ENCODE results near the gene SESTD1. TPM values are rescaled to one million over a fixed set of nuclear protein-coding genes. Genes with fewer than 3 reads are reported as not detected.

The SESTD1 gene
- total and polyA plus RNA-seq, 2 experiments from 2014 or later: 34.7 to 44.0 TPM

DNA sequence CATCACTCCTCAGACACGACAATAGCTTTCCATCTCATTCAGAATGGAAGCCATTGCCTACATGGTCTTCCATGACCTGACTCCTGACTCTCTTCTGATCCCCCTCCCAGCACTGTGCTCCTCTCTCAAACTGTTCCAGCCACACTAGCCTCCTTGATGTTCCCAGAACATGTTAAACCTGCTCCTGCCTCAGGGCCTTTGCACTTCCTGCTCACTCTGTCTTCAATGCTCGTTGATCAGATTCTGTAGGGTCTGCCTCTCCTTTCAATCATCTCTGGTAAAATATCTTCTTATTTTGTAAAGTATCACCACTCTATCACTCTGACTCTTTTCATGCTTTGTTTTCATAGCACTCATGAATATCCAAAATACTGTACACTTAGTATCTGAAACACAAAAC, 84.9 kb downstream of the SESTD1 start:
- Histone ChIP-seq H3K4me1 (ENCODE audit: insufficient read depth) (peaks cover 6% of the 10 kb centered on the region), H3K79me2 (peaks cover 6% of the 10 kb centered on the region), H3K9me3 (ENCODE audit: low read depth) (no peaks in the 10 kb centered on the region), H2AFZ (no peak overlapping the region), H3K4me2 (no peak overlapping the region), H3K27ac (no peak overlapping the region), H4K20me1 (ENCODE audit: insufficient read depth, poor library complexity, severe bottlenecking) (no peaks in the 10 kb centered on the region), H3K9me2 (replicated peaks; ENCODE audit: insufficient read depth) (no peaks in the 10 kb centered on the region), H3K4me3 (no peak overlapping the region), H3K27me3 (no peaks in the 10 kb centered on the region), H3K36me3 (replicated peaks; ENCODE audit: insufficient read depth, low read depth) (no peaks in the 10 kb centered on the region)
- TF ChIP-seq EZH2 (IDR thresholded peaks at IDR 0.05; ENCODE audit: borderline replicate concordance) (no peak), EZH2phosphoT487 (IDR thresholded peaks at IDR 0.05; ENCODE audit: low read depth, severe bottlenecking, unreplicated experiment) (no peak)
- TF ChIP-seq, protein P1, sequence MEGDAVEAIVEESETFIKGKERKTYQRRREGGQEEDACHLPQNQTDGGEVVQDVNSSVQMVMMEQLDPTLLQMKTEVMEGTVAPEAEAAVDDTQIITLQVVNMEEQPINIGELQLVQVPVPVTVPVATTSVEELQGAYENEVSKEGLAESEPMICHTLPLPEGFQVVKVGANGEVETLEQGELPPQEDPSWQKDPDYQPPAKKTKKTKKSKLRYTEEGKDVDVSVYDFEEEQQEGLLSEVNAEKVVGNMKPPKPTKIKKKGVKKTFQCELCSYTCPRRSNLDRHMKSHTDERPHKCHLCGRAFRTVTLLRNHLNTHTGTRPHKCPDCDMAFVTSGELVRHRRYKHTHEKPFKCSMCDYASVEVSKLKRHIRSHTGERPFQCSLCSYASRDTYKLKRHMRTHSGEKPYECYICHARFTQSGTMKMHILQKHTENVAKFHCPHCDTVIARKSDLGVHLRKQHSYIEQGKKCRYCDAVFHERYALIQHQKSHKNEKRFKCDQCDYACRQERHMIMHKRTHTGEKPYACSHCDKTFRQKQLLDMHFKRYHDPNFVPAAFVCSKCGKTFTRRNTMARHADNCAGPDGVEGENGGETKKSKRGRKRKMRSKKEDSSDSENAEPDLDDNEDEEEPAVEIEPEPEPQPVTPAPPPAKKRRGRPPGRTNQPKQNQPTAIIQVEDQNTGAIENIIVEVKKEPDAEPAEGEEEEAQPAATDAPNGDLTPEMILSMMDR (IDR thresholded peaks at IDR 0.05; ENCODE audit: poor library complexity): no peak
- DNase-seq (ENCODE audit: low spot score): no peak
- 98% methylated on average over 2 of the region's 2 CpGs for WGBS (ENCODE audit: low lambda C conversion rate, missing lambda C conversion rate)

DNA sequence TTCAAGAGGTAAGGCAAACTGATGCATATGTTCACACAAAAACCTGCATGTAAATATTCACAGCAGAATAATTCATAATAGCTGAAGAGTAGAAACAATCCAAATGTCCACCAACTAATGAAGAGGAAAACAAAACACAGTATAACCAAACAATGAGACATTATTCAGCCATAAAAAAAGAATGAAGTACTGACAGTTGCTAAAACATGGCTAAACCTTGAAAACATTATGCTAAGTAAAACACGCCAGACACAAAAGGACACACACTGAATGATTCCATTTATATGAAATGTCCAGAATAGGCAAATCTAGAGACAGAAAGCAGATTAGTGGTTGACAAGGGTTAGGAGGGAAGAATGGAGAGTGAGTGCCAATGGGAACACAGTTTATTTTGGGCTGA, 86.9 kb downstream of the SESTD1 start:
- Histone ChIP-seq H4K20me1 (ENCODE audit: insufficient read depth, poor library complexity, severe bottlenecking) (no peaks in the 10 kb centered on the region), H3K27me3 (no peaks in the 10 kb centered on the region), H2AFZ (no peak overlapping the region), H3K36me3 (replicated peaks; ENCODE audit: insufficient read depth, low read depth) (no peaks in the 10 kb centered on the region), H3K4me1 (ENCODE audit: insufficient read depth) (peaks cover 6% of the 10 kb centered on the region), H3K27ac (no peak overlapping the region), H3K4me3 (no peak overlapping the region), H3K4me2 (no peak overlapping the region), H3K9me2 (replicated peaks; ENCODE audit: insufficient read depth) (no peaks in the 10 kb centered on the region), H3K79me2 (peaks cover 2% of the 10 kb centered on the region), H3K9me3 (ENCODE audit: low read depth) (no peaks in the 10 kb centered on the region)
- 94% methylated on average over 1 of the region's 1 CpG for WGBS (ENCODE audit: low lambda C conversion rate, missing lambda C conversion rate)
- TF ChIP-seq EZH2 (IDR thresholded peaks at IDR 0.05; ENCODE audit: borderline replicate concordance): no peak
- TF ChIP-seq, protein P1 (IDR thresholded peaks at IDR 0.05; ENCODE audit: poor library complexity): no peak
- no peak for TF ChIP-seq EZH2phosphoT487 (IDR thresholded peaks at IDR 0.05; ENCODE audit: low read depth, severe bottlenecking, unreplicated experiment)
- DNase-seq (ENCODE audit: low spot score): no peak

DNA sequence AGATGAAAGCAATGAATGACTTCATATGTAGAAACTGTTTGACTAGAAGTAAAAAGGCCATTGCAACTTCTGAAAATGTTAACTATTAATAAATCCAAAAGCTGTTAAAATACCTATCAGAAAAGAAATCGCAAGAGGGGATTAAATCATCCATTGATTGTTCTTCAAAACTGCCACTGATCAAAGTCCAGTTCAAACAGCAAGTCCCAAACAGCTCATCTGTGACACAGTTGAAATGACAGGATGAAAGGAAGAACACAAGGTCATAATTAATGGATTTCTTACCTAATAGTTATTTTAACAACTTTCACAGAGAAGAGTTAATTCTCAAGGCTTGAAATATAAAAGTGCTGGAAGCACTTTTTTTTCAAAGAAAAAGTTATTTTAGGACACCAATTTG, 90.4 kb downstream of the SESTD1 start:
- no peak overlapping the region for H3K4me2 ChIP-seq
- no peak overlapping the region for H2AFZ ChIP-seq
- no peak overlapping the region for H3K4me3 ChIP-seq

More for the DNA sequence above, 90.4 kb downstream of the SESTD1 start:
- no peaks in the 10 kb centered on the region for H3K79me2 ChIP-seq
- H3K9me2 ChIP-seq (replicated peaks; ENCODE audit: insufficient read depth): no peaks in the 10 kb centered on the region
- no peak for DNase-seq (ENCODE audit: low spot score)
- WGBS (ENCODE audit: low lambda C conversion rate, missing lambda C conversion rate): 74% methylated on average over 1 of the region's 1 CpG
- no peak overlapping the region for H3K27ac ChIP-seq
- no peaks in the 10 kb centered on the region for H3K4me1 ChIP-seq (ENCODE audit: insufficient read depth)
- H3K9me3 ChIP-seq (ENCODE audit: low read depth): no peaks in the 10 kb centered on the region
- TF ChIP-seq EZH2phosphoT487 (IDR thresholded peaks at IDR 0.05; ENCODE audit: low read depth, severe bottlenecking, unreplicated experiment) (no peak), EZH2 (IDR thresholded peaks at IDR 0.05; ENCODE audit: borderline replicate concordance) (no peak)
- TF ChIP-seq, protein P1 (IDR thresholded peaks at IDR 0.05; ENCODE audit: poor library complexity): no peak
- no peaks in the 10 kb centered on the region for H4K20me1 ChIP-seq (ENCODE audit: insufficient read depth, poor library complexity, severe bottlenecking)
- H3K36me3 ChIP-seq (replicated peaks; ENCODE audit: insufficient read depth, low read depth): no peaks in the 10 kb centered on the region
- no peaks in the 10 kb centered on the region for H3K27me3 ChIP-seq
